Panc1 (cell line): ENCODE data around the gene CHRNB4.

Experiments
- POLR2AphosphoS5 ChIP-seq: IDR thresholded peaks from 2 replicates; pipeline ENCODE4 v1.6.1; 2012; ENCODE audit warnings: mild to moderate bottlenecking, low read depth, low read length, moderate library complexity
- SIN3A ChIP-seq: IDR thresholded peaks from 2 replicates; pipeline ENCODE4 v1.6.1; 2012; ENCODE audit warnings: low read depth, mild to moderate bottlenecking, low read length, moderate library complexity, borderline replicate concordance; ENCODE audit not compliant: insufficient read depth
- TCF7L2 ChIP-seq: IDR thresholded peaks from 2 replicates; pipeline ENCODE4 v1.6.1; 2011; ENCODE audit warnings: mild to moderate bottlenecking, low read depth, low read length, inconsistent platforms
- TF ChIP-seq, protein P1 (sequence below): fragments of 450-650 bp; IDR thresholded peaks from 2 replicates; pipeline ENCODE4 v1.5.1; 2017; ENCODE audit warnings: mild to moderate bottlenecking

DNA sequence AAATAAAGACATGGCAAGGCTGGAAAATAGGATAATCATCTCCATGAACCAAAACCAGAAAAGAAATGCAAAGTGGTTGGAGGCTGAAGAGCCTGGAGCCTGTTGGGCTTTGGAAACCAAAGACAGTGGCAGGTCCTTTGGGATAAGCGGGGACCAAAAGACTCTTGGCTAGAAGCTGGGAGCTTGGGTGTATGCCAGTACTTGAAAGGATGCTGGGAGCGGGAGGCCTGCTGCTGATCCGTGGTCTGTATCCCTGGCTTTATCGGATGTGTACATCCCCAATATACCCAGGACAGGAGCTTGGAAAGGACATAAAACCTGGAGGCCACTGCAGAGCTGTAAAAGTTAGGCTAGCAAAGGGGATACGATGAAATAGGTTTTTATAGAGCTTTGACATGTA is 1.3 kb upstream of the CHRNB4 start:
- TF ChIP-seq, protein P1, sequence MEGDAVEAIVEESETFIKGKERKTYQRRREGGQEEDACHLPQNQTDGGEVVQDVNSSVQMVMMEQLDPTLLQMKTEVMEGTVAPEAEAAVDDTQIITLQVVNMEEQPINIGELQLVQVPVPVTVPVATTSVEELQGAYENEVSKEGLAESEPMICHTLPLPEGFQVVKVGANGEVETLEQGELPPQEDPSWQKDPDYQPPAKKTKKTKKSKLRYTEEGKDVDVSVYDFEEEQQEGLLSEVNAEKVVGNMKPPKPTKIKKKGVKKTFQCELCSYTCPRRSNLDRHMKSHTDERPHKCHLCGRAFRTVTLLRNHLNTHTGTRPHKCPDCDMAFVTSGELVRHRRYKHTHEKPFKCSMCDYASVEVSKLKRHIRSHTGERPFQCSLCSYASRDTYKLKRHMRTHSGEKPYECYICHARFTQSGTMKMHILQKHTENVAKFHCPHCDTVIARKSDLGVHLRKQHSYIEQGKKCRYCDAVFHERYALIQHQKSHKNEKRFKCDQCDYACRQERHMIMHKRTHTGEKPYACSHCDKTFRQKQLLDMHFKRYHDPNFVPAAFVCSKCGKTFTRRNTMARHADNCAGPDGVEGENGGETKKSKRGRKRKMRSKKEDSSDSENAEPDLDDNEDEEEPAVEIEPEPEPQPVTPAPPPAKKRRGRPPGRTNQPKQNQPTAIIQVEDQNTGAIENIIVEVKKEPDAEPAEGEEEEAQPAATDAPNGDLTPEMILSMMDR, result no peak
- TF ChIP-seq POLR2AphosphoS5 (no peak), TCF7L2 (no peak), SIN3A (no peak)
